AG04449 (cell line): ENCODE data around the gene PDSS2.

Experiments used
- CTCF ChIA-PET: fragments of 350-600 bp; formaldehyde crosslinking; extraction: SDS; loops from one replicate; lab custom pipeline; 2021; ENCODE audit warnings: antibody characterized with exemption; lab: Yijun Ruan, JAX
- POLR2A ChIA-PET: fragments of 400-600, 350-600 bp; formaldehyde crosslinking; extraction: SDS; loops from one replicate; lab custom pipeline; 2020; ENCODE audit warnings: antibody characterized with exemption, inconsistent platforms; lab: Yijun Ruan, JAX
- DNase-seq: peaks from one replicate; pipeline ENCODE4 v3.0.0-alpha.2; 2010; ENCODE audit warnings: low read depth, low spot score
- H3K4me3 ChIP-seq: 2 replicates; pipeline ENCODE4 v1.5.1; 2011; ENCODE audit warnings: low read depth, mild to moderate bottlenecking, control low read depth, low read length
- TF ChIP-seq, protein P1 (sequence below): IDR thresholded peaks from one replicate; pipeline ENCODE4 v1.5.1; 2011; ENCODE audit warnings: mild to moderate bottlenecking, moderate library complexity, low read length, control low read depth, inconsistent platforms; ENCODE audit not compliant: insufficient read depth; ENCODE audit errors: missing control alignments

Gene PDSS2

DNA sequence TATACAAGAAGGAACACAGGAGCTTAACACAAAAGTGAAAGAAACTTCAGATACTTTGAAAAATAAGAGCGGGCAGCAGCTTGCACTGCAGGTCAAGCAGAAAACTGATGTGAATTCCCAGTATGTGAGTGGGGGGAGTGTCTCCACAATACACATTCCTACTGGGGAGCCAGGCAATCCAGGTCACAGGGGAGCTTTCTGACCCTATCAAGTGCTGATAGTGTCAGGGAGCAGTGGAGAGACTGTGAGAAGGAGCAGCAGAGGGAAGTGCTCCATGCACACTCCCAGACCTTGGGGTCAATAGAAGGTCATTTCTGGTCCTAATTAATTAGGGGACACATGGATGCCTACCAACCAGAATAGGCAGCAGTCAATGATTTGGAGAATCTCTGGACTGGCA is 59.4 kb downstream of the PDSS2 start:
- ChIA-PET POLR2A (no interaction called here), CTCF (no interaction called here)
- no peak for DNase-seq
- TF ChIP-seq, protein P1, sequence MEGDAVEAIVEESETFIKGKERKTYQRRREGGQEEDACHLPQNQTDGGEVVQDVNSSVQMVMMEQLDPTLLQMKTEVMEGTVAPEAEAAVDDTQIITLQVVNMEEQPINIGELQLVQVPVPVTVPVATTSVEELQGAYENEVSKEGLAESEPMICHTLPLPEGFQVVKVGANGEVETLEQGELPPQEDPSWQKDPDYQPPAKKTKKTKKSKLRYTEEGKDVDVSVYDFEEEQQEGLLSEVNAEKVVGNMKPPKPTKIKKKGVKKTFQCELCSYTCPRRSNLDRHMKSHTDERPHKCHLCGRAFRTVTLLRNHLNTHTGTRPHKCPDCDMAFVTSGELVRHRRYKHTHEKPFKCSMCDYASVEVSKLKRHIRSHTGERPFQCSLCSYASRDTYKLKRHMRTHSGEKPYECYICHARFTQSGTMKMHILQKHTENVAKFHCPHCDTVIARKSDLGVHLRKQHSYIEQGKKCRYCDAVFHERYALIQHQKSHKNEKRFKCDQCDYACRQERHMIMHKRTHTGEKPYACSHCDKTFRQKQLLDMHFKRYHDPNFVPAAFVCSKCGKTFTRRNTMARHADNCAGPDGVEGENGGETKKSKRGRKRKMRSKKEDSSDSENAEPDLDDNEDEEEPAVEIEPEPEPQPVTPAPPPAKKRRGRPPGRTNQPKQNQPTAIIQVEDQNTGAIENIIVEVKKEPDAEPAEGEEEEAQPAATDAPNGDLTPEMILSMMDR: no peak
- no peak overlapping the region for H3K4me3 ChIP-seq

DNA sequence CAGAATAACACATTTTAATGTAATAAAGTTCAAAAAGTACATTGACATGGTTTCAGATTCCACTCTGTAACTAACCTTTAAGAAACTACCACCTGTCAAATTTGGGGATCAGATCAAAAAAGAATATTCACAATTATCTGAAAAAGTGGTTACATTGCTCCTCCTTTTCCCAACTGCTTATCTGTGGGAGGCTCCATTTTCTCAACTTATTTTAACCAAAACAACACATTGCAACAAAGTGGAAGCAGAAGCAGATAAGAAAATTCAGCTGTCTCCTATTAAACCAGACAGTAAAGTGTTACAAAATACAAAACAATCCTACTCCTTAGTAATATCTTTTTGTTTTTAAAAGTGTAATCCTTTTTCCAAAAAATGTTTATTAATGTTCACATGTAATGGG is 61.4 kb downstream of the PDSS2 start:
- DNase-seq: no peak
- ChIA-PET CTCF (interaction anchor here (1.2 kb wide), 1 partner anchor 16 kb away, joined by 3 read pairs; no protein-coding TSS in a partner anchor), POLR2A (no interaction called here)
- H3K4me3 ChIP-seq: no peak overlapping the region
- TF ChIP-seq, protein P1: no peak

DNA sequence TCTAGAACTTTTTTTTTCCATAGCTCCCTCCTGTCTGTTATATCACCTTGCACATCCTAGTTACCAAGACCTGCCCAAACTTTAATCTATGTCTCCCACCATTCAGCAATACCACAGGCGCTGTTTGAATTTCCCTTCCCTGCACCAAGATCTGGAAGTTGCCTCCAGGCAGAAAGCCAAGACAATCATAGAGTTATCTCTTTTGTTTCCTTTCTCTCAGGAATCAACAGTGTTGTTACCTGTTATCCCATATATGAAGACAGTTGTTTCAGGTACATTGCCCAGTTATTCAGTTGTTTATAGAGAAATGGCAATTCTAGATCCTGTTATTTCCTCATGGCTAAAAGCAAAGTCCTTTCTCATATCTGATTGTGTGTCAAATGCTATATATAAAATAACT is 63.2 kb downstream of the PDSS2 start:
- CTCF ChIA-PET: no interaction called here
- TF ChIP-seq, protein P1: no peak
- no peak for DNase-seq
- no peak overlapping the region for H3K4me3 ChIP-seq
- POLR2A ChIA-PET: no interaction called here

DNA sequence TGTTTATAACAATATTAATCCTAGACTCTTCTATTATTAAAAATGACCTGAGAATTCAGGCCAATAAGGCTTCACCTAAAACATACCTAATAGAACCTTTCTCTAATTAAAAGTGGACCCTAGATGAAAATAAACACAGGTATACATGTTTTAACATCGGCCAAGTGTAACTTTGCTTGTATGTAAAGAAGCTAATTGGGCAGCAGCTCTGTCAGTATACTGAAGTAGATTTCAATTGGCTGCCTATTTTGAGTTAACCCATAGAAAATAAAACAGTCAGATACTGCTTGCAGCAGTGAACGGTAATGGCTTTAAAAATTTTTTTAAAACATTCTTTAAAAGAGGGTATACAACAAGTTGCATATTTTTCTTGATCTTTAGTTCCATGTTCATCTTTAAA is 67.3 kb downstream of the PDSS2 start:
- ChIA-PET POLR2A (no interaction called here), CTCF (no interaction called here)
- no peak for DNase-seq
- TF ChIP-seq, protein P1: no peak
- H3K4me3 ChIP-seq: no peak overlapping the region

DNA sequence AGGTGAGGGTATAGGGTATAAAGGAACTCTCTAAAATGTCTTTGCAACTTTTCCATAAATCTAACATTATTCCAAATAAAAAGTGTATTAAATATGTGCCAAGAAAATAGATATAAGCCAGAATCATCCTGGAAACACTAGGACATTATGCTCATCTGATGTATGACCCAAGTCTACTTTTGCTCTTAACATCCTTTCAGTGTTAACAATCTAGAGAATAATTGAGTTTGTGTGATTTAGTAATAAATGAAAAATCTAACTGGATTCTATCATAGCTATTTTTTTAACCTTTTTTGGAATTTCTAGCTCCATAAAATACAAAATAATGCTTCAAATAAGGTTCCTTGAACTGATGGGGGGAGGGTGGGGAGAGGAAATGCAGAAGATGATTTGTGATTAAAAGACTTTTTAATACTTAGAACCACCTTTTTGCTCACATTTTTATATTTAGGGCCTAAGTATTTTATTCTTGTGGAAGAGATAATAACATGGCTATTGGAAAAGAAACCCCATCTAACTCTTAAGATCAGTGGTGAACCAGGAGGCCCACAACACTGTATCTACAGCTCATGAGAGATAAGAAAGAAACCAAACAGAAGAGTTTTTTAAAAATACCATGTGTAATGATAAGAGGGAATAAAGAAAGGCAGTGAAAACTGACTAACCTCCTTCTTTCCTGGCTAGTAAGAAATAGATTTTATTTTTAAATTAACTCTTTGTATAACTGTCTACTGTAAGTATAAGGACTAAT is 68.5 kb downstream of the PDSS2 start:
- no peak overlapping the region for H3K4me3 ChIP-seq
- TF ChIP-seq, protein P1: no peak
- CTCF ChIA-PET: interaction anchor here (1.0 kb wide), 1 partner anchor 307 kb away, joined by 3 read pairs; no protein-coding TSS in a partner anchor
- DNase-seq: no peak
- POLR2A ChIA-PET: no interaction called here

DNA sequence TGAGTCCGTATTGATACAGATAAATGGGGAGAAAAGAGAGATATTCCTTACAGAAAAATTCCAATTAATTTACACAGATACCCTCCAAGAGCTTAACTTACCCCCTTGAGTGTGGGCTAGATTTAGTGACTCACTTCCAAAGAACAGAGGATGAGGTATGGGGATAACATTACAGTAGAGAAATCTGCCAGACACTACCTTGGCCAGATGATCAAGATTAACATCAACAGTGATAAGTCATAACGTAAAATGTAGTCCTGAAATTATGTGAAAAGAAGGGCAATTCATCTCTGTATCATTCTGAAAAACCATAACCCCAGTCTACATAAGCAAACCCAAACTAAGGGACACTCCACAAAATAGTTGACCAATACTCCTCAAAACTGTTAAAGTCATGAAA is 69.3 kb downstream of the PDSS2 start:
- ChIA-PET CTCF (interaction anchor here (1.1 kb wide), 1 partner anchor 51 kb away, joined by 3 read pairs; no protein-coding TSS in a partner anchor), POLR2A (no interaction called here)
- TF ChIP-seq, protein P1: no peak
- DNase-seq: no peak
- H3K4me3 ChIP-seq: no peak overlapping the region
